ENCODE measurements around the gene FBXL17.

FBXL17 gene

GRCh38 chr5:108263338-108263737 is 118.6 kb downstream of the FBXL17 start:
- H3K27me3 ChIP-seq (ENCODE audit: control insufficient read depth, insufficient read depth, low read length): no peaks in the 10 kb centered on the region
- H3K36me3 ChIP-seq (ENCODE audit: control insufficient read depth, low read depth, low read length): no peaks in the 10 kb centered on the region
- no peaks in the 10 kb centered on the region for H3K9me3 ChIP-seq (ENCODE audit: control insufficient read depth, low read depth, low read length)
- H3K4me3 ChIP-seq (ENCODE audit: low read length): no peak overlapping the region
- H3K27ac ChIP-seq (ENCODE audit: low read length): no peak overlapping the region
- peaks cover 8% of the 10 kb centered on the region for H3K4me1 ChIP-seq (ENCODE audit: control insufficient read depth, low read depth, low read length)
- H3K9ac ChIP-seq (ENCODE audit: low read length): no peak overlapping the region

- no peaks in the 10 kb centered on the region for H3K27me3 ChIP-seq (ENCODE audit: control insufficient read depth, insufficient read depth, low read length)
- H3K4me3 ChIP-seq (ENCODE audit: low read length): no peak overlapping the region
- H3K4me1 ChIP-seq (ENCODE audit: control insufficient read depth, low read depth, low read length): peaks cover 8% of the 10 kb centered on the region
- H3K27ac ChIP-seq (ENCODE audit: low read length): no peak overlapping the region
- H3K36me3 ChIP-seq (ENCODE audit: control insufficient read depth, low read depth, low read length): no peaks in the 10 kb centered on the region
- H3K9ac ChIP-seq (ENCODE audit: low read length): no peak overlapping the region
- H3K9me3 ChIP-seq (ENCODE audit: control insufficient read depth, low read depth, low read length): no peaks in the 10 kb centered on the region
Observed at GRCh38 chr5:108260858-108261170, 121.1 kb downstream of the FBXL17 start.

DNA sequence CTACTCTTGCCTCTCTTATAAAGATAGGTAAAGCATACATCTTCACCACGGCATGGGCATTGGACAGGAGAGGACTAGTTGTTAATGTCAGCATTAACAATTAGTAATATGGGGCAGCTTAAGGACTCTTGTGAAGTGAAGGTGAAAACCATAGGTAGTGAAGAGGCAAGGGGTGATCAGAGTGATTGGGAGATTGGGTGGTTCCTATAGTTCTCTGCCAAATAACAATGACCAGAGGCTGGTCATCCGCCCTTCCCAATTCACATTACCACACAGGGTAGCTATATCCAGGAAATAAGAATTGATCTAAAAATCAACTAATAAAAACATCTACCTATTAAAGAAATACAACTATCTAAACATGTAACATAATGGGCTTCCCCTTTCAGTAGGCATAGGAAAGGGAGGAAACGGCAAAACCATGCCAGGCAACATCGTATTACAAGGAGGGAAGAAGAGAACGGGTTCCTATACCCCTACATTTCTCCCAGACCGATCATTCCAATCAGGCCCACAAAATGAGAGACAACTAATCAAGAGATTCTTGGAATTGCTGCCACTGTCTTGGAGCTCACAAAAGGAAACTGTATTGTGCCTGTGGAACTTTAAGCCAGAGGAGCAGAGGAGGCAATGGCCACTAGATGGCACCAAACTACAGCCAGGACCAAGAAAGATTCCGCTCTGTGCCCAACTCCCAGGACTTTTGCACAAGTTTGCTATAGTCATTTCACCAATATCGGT is 121.6 kb downstream of the FBXL17 start:
- H3K9ac ChIP-seq (ENCODE audit: low read length): no peak overlapping the region
- H3K27ac ChIP-seq (ENCODE audit: low read length): no peak overlapping the region
- H3K4me3 ChIP-seq (ENCODE audit: low read length): no peak overlapping the region

DNA sequence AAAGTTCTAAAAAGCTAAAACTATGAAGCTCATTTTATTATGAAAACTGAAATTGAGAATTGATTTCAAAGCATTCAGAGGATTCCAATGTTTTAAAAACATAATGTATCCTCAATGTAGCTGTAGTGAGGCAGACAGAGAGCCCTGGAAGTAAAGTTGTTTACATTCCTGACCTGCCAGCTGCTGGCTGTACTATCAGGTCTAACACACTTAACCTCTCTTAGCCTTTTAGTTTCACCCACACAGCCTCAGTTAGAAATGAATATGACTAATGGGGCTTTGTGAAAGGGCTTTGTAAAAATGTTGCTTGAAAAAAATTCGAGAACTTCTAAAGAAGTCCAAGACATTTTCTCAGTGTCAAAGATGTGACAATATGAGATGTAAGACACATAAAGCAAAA is 122.6 kb downstream of the FBXL17 start:
- H3K27ac ChIP-seq (ENCODE audit: low read length): no peak overlapping the region
- peaks cover 8% of the 10 kb centered on the region for H3K4me1 ChIP-seq (ENCODE audit: control insufficient read depth, low read depth, low read length)
- H3K4me3 ChIP-seq (ENCODE audit: low read length): no peak overlapping the region
- H3K36me3 ChIP-seq (ENCODE audit: control insufficient read depth, low read depth, low read length): no peaks in the 10 kb centered on the region
- H3K9me3 ChIP-seq (ENCODE audit: control insufficient read depth, low read depth, low read length): no peaks in the 10 kb centered on the region
- H3K9ac ChIP-seq (ENCODE audit: low read length): no peak overlapping the region
- H3K27me3 ChIP-seq (ENCODE audit: control insufficient read depth, insufficient read depth, low read length): no peaks in the 10 kb centered on the region

More for the DNA sequence above, 121.6 kb downstream of the FBXL17 start:
- no peaks in the 10 kb centered on the region for H3K36me3 ChIP-seq (ENCODE audit: control insufficient read depth, low read depth, low read length)
- no peaks in the 10 kb centered on the region for H3K27me3 ChIP-seq (ENCODE audit: control insufficient read depth, insufficient read depth, low read length)
- no peaks in the 10 kb centered on the region for H3K9me3 ChIP-seq (ENCODE audit: control insufficient read depth, low read depth, low read length)
- H3K4me1 ChIP-seq (ENCODE audit: control insufficient read depth, low read depth, low read length): peaks cover 8% of the 10 kb centered on the region

GRCh38 chr5:108257996-108258395 is 123.9 kb downstream of the FBXL17 start:
- H3K4me1 ChIP-seq (ENCODE audit: control insufficient read depth, low read depth, low read length): peaks cover 12% of the 10 kb centered on the region
- no peaks in the 10 kb centered on the region for H3K9me3 ChIP-seq (ENCODE audit: control insufficient read depth, low read depth, low read length)
- H3K27ac ChIP-seq (ENCODE audit: low read length): no peak overlapping the region
- H3K36me3 ChIP-seq (ENCODE audit: control insufficient read depth, low read depth, low read length): no peaks in the 10 kb centered on the region
- H3K27me3 ChIP-seq (ENCODE audit: control insufficient read depth, insufficient read depth, low read length): no peaks in the 10 kb centered on the region
- no peak overlapping the region for H3K9ac ChIP-seq (ENCODE audit: low read length)
- H3K4me3 ChIP-seq (ENCODE audit: low read length): no peak overlapping the region

GRCh38 chr5:108255468-108255867 is 126.4 kb downstream of the FBXL17 start:
- H3K36me3 ChIP-seq (ENCODE audit: control insufficient read depth, low read depth, low read length): no peaks in the 10 kb centered on the region
- no peaks in the 10 kb centered on the region for H3K27me3 ChIP-seq (ENCODE audit: control insufficient read depth, insufficient read depth, low read length)
- H3K9me3 ChIP-seq (ENCODE audit: control insufficient read depth, low read depth, low read length): no peaks in the 10 kb centered on the region
- H3K9ac ChIP-seq (ENCODE audit: low read length): no peak overlapping the region
- peaks cover 16% of the 10 kb centered on the region for H3K4me1 ChIP-seq (ENCODE audit: control insufficient read depth, low read depth, low read length)
- H3K4me3 ChIP-seq (ENCODE audit: low read length): no peak overlapping the region
- H3K27ac ChIP-seq (ENCODE audit: low read length): no peak overlapping the region

GRCh38 chr5:108251350-108251749 is 130.5 kb downstream of the FBXL17 start:
- Histone ChIP-seq H3K4me1 (ENCODE audit: control insufficient read depth, low read depth, low read length) (peaks cover 8% of the 10 kb centered on the region), H3K36me3 (ENCODE audit: control insufficient read depth, low read depth, low read length) (no peaks in the 10 kb centered on the region), H3K9ac (ENCODE audit: low read length) (no peak overlapping the region), H3K9me3 (ENCODE audit: control insufficient read depth, low read depth, low read length) (no peaks in the 10 kb centered on the region), H3K27ac (ENCODE audit: low read length) (no peak overlapping the region), H3K4me3 (ENCODE audit: low read length) (no peak overlapping the region), H3K27me3 (ENCODE audit: control insufficient read depth, insufficient read depth, low read length) (no peaks in the 10 kb centered on the region)

DNA sequence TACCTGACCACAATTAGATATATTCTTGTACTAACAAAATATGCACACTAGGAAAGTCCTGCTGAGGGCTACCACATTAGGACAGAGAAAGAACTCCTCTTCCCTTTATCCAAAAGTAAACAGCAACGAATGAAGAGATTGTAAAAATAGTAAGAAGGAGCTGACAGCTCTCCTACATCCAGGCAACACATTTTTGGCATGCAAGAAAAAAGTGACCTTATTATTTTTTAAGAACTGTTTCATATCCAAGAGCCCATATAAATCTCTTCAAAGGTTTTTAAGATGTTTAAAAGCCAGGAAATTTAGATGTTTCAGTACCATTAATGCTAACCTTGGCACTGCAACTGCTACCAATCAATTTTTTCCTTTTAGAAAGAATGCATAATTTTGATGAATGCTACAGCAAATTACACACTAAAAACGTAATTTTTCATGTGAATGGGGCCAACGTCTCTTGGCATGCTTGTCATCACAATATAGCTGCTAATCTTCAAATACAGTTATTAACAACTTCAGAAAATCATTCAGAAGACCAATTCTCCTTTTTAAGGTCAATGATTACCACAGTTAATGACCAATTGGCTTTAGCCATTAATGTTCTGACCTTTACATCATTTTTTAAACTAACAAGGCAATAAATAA is 132.0 kb downstream of the FBXL17 start:
- no peaks in the 10 kb centered on the region for H3K36me3 ChIP-seq (ENCODE audit: control insufficient read depth, low read depth, low read length)
- H3K9me3 ChIP-seq (ENCODE audit: control insufficient read depth, low read depth, low read length): no peaks in the 10 kb centered on the region
- no peak overlapping the region for H3K4me3 ChIP-seq (ENCODE audit: low read length)

DNA sequence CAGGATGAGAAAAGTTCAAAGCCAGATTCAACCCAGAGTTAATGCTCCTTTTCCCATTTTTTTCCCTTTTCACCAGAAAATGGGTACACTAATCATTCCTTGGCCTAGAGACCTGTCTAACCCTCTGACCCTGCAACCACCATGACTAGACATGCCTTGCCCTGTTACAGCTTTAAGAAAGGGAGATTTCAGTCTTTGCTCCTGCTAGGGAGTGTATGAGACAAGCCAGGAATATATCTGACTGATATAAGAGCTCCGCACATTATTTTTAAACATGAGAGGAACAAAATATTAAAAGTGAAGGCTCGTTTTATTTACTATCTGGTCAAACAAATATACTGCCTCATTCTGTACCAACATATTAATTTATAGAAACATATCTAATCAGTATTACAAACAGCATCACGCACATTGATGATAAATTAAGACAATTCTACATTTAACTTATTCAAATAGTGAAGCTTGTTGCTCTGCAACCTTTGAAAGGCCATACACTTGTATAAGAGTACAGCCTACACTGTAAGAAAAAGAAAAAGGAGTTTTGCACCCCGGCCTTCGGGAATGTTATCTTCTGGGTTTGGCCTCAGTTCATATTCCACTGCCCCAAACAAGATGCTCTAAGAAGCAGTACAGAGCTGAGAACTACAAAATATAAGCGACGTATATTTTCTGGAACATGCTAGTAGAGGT is 132.7 kb downstream of the FBXL17 start:
- Histone ChIP-seq H3K27me3 (ENCODE audit: control insufficient read depth, insufficient read depth, low read length) (no peaks in the 10 kb centered on the region), H3K36me3 (ENCODE audit: control insufficient read depth, low read depth, low read length) (no peaks in the 10 kb centered on the region), H3K4me1 (ENCODE audit: control insufficient read depth, low read depth, low read length) (peaks cover 8% of the 10 kb centered on the region), H3K4me3 (ENCODE audit: low read length) (no peak overlapping the region), H3K27ac (ENCODE audit: low read length) (no peak overlapping the region), H3K9me3 (ENCODE audit: control insufficient read depth, low read depth, low read length) (no peaks in the 10 kb centered on the region), H3K9ac (ENCODE audit: low read length) (no peak overlapping the region)

More for the DNA sequence above, 132.0 kb downstream of the FBXL17 start:
- Histone ChIP-seq H3K4me1 (ENCODE audit: control insufficient read depth, low read depth, low read length) (peaks cover 8% of the 10 kb centered on the region), H3K9ac (ENCODE audit: low read length) (no peak overlapping the region), H3K27ac (ENCODE audit: low read length) (no peak overlapping the region), H3K27me3 (ENCODE audit: control insufficient read depth, insufficient read depth, low read length) (no peaks in the 10 kb centered on the region)

DNA sequence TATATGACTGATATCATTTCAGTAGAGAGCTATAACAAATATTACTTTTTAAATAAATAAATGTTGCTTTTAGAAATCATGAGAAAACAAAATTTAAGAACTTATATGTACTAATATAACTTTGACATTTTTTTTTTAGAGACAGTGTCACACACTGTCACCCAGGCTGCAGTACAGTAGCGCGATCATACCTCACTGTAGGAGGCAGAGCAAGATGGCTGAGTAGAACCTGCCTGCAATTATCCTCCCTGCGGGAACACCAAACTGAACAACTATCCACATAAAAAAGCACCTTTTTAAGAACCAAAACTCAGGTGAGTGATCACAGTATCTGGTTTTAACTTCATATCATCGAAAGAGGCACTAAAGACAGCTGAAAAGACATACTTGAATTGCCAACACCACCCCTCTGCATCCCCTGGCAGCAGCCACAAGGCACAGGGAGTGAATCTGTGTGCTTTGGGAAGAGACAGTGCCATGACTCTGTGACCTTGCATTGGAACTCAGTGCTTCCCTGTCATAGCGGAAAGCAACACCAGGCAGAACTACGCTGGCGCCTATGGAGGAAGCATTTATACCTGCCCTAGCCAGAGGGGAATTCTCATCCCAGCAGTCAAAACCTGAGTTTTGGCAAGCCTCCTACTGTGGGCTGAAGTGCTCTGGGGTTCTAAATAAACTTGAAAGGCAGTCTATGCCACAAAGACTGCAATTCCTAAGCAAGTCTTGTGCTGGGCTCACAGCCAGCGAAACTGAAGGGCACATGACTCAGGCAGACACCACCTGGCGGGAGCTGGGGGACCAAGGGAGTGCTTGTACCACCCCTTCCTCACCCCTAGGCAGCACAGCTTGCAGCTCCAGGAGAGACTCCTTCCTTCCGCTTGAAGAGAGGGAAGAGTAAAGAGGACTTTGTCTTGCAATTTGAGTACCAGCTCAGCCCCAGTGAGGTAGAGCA is 142.7 kb downstream of the FBXL17 start:
- Histone ChIP-seq H3K4me3 (ENCODE audit: low read length) (no peak overlapping the region), H3K9me3 (ENCODE audit: control insufficient read depth, low read depth, low read length) (no peaks in the 10 kb centered on the region), H3K27ac (ENCODE audit: low read length) (no peak overlapping the region), H3K4me1 (ENCODE audit: control insufficient read depth, low read depth, low read length) (no peaks in the 10 kb centered on the region), H3K36me3 (ENCODE audit: control insufficient read depth, low read depth, low read length) (no peaks in the 10 kb centered on the region), H3K9ac (ENCODE audit: low read length) (no peak overlapping the region), H3K27me3 (ENCODE audit: control insufficient read depth, insufficient read depth, low read length) (no peaks in the 10 kb centered on the region)

GRCh38 chr5:108238461-108238860 is 143.4 kb downstream of the FBXL17 start:
- no peak overlapping the region for H3K27ac ChIP-seq (ENCODE audit: low read length)
- H3K27me3 ChIP-seq (ENCODE audit: control insufficient read depth, insufficient read depth, low read length): no peaks in the 10 kb centered on the region
- no peaks in the 10 kb centered on the region for H3K9me3 ChIP-seq (ENCODE audit: control insufficient read depth, low read depth, low read length)
- no peak overlapping the region for H3K9ac ChIP-seq (ENCODE audit: low read length)
- H3K4me1 ChIP-seq (ENCODE audit: control insufficient read depth, low read depth, low read length): peaks cover 3% of the 10 kb centered on the region
- H3K4me3 ChIP-seq (ENCODE audit: low read length): no peak overlapping the region
- H3K36me3 ChIP-seq (ENCODE audit: control insufficient read depth, low read depth, low read length): no peaks in the 10 kb centered on the region
